Thyroid gland (tissue), 4 donors: ENCODE results near the gene TNFRSF25. TPM values are rescaled to one million over a fixed set of nuclear protein-coding genes. Genes with fewer than 3 reads are reported as not detected.

Source experiments
- DNase-seq, 2 donors: peaks; one replicate each; pipeline ENCODE4 v3.0.0-alpha.2; 2019
- H3K27ac ChIP-seq, 3 donors: fragments of 200-600 bp; sonication (generic); 1 replicate in 2 of 3; 2 replicates in 1 of 3; pipeline ENCODE4 v1.5.1; 2016 to 2019; ENCODE audit warnings: mild to moderate bottlenecking in 1 of 3, moderate library complexity in 1 of 3
- H3K27me3 ChIP-seq: fragments of 200-600 bp; sonication (generic); one replicate; pipeline ENCODE4 v1.5.1; 2019
- H3K36me3 ChIP-seq, 2 donors: fragments of 200-600 bp; sonication (generic); one replicate each; pipeline ENCODE4 v1.5.1; 2016 to 2019
- H3K4me1 ChIP-seq, 2 donors: fragments of 200-600 bp; sonication (generic); one replicate each; pipeline ENCODE4 v1.5.1; 2017 to 2019
- H3K4me3 ChIP-seq, 3 donors: fragments of 200-600 bp; sonication (generic); replicated peaks in 1 of 3; 1 replicate in 2 of 3; 2 replicates in 1 of 3; pipeline ENCODE4 v1.5.1; 2016; ENCODE audit warnings: mild to moderate bottlenecking in 1 of 3
- H3K9me3 ChIP-seq: fragments of 200-600 bp; sonication (generic); one replicate; pipeline ENCODE4 v1.5.1; 2017
- POLR2A ChIP-seq, 2 donors: fragments of 450-650 bp; IDR thresholded peaks; one replicate each; pipeline ENCODE4 v1.6.1; 2017; ENCODE audit warnings: antibody characterized with exemption in 2 of 2, mild to moderate bottlenecking in 2 of 2, moderate library complexity in 1 of 2
- WGBS, 2 donors: methylation state at CpG; one replicate each; pipeline ENCODE4 v1.1.5; 2017; 5-methylcytosine and 5-hydroxymethylcytosine counted together
- intact Hi-C: fragments of 100-400 bp; cut with DNase I; formaldehyde crosslinking; loops from one replicate; pipeline ENCODE4 v1.15.1; 2023
- total RNA-seq, 4 donors: library from RNA; depleted of rRNA; stranded (reverse); fragments of >200 nt; gene quantifications; one replicate each; pipeline ENCODE4 v1.2.3, GENCODE V29; 2016
- TF ChIP-seq, protein P1 (sequence below), 6 experiments: fragments of 200-600 bp in 3 of 6; fragments of 450-650 bp in 3 of 6; sonication (generic) in 3 of 6; IDR thresholded peaks; one replicate each; pipeline ENCODE4 v1.5.1; 2016 to 2019; ENCODE audit warnings: antibody characterized with exemption in 6 of 6, mild to moderate bottlenecking in 2 of 6, inconsistent platforms in 1 of 6, moderate library complexity in 1 of 6

TNFRSF25 gene
- total RNA-seq, 4 donors from 2014 or later, result 2.2 to 18.9 (median 10.7) TPM

GRCh38 chr1:6511561-6512244, 45.7 kb upstream of the TNFRSF25 start:
- no peak overlapping the region for H3K4me3 ChIP-seq
- no peak overlapping the region for H3K27ac ChIP-seq
- no peak for DNase-seq
- H3K4me1 ChIP-seq, result no peaks in the 10 kb centered on the region
- H3K36me3 ChIP-seq, result no peaks in the 10 kb centered on the region
- no peaks in the 10 kb centered on the region for H3K9me3 ChIP-seq
- intact Hi-C loops, result no loop called here
- no peaks in the 10 kb centered on the region for H3K27me3 ChIP-seq
- WGBS, 2 donors, result 75 to 82% methylated on average over 12 of the region's 16 CpGs
- TF ChIP-seq, protein P1, sequence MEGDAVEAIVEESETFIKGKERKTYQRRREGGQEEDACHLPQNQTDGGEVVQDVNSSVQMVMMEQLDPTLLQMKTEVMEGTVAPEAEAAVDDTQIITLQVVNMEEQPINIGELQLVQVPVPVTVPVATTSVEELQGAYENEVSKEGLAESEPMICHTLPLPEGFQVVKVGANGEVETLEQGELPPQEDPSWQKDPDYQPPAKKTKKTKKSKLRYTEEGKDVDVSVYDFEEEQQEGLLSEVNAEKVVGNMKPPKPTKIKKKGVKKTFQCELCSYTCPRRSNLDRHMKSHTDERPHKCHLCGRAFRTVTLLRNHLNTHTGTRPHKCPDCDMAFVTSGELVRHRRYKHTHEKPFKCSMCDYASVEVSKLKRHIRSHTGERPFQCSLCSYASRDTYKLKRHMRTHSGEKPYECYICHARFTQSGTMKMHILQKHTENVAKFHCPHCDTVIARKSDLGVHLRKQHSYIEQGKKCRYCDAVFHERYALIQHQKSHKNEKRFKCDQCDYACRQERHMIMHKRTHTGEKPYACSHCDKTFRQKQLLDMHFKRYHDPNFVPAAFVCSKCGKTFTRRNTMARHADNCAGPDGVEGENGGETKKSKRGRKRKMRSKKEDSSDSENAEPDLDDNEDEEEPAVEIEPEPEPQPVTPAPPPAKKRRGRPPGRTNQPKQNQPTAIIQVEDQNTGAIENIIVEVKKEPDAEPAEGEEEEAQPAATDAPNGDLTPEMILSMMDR (IDR thresholded peaks at IDR 0.05), result no peak
- no peak for TF ChIP-seq POLR2A (IDR thresholded peaks at IDR 0.05)

DNA sequence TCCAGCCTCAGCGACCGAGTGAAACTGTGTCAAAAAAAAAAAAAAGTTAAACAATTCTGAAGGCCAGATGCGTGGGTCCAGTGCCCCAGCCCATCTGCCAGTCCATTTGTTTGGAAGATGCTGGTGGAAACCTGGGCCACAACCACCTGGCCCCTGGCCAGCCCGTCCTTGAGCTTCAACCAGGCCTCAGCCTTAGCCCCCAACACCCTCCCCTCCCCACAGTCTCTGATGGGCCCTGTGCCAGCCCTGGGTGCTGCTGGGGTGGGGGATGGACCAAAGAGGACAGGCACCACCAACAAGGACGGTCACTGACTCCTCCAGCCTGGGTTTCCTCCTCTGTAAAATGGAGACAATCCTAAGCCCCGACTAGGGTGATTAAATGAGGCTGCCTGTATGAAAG, 45.1 kb upstream of the TNFRSF25 start:
- Histone ChIP-seq H3K27ac (no peak overlapping the region), H3K4me1 (no peaks in the 10 kb centered on the region), H3K9me3 (no peaks in the 10 kb centered on the region), H3K36me3 (no peaks in the 10 kb centered on the region), H3K4me3 (no peak overlapping the region), H3K27me3 (no peaks in the 10 kb centered on the region)
- intact Hi-C loops, result no loop called here
- no peak for TF ChIP-seq POLR2A (IDR thresholded peaks at IDR 0.05)
- TF ChIP-seq, protein P1 (IDR thresholded peaks at IDR 0.05), result no peak
- DNase-seq, result no peak
- WGBS, 2 donors, result 65 to 71% methylated on average over 6 of the region's 6 CpGs

DNA sequence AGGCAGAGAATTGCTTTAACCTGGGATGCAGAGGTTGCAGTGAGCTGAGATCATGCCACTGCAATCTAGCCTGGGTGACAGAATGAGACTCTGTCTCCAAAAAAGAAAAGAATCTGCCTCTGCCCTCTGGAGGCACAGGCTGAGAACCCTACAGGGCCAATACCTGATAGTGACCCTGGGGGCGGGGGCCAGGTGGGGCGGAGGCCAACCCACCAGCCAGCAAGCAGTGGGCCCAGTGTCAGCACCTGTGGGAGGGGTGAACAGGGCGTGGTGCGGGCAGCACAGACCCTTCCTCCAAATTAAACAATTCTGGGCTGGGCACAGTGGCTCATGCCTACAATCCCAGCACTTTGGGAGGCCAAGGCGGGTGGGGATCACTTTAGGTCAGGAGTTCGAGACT, 44.5 kb upstream of the TNFRSF25 start:
- no peaks in the 10 kb centered on the region for H3K9me3 ChIP-seq
- DNase-seq, result no peak
- no peak overlapping the region for H3K4me3 ChIP-seq
- H3K4me1 ChIP-seq, result no peaks in the 10 kb centered on the region
- H3K36me3 ChIP-seq, result no peaks in the 10 kb centered on the region
- H3K27ac ChIP-seq, result no peak overlapping the region
- H3K27me3 ChIP-seq, result no peaks in the 10 kb centered on the region
- TF ChIP-seq, protein P1 (IDR thresholded peaks at IDR 0.05), result no peak
- no peak for TF ChIP-seq POLR2A (IDR thresholded peaks at IDR 0.05)
- intact Hi-C loops, result no loop called here
- WGBS, 2 donors, result 82 to 92% methylated on average over 2 to 6 of the region's 6 CpGs

DNA sequence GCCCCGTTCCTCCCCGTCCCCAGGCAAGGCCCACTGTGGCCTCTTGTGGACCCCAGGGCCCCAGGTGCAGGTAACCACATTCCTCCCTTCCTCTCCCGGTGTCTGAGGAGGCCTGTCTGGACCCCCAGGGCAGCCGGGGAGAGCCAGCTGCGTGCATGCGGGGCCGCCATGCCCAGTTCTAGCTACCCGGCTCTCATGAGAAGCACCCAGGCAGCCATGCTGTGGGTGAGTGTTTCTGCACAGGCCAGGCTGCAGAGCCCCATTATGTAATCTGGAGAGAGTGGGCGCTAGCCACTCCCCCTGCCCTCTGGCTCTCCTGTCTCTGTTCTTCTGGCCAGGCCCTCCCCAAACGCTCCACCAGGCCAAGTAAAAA, 43.9 kb upstream of the TNFRSF25 start:
- no peak for DNase-seq
- WGBS, 2 donors, result 78 to 86% methylated on average over 3 to 9 of the region's 10 CpGs
- H3K27me3 ChIP-seq, result no peaks in the 10 kb centered on the region
- no peak overlapping the region for H3K4me3 ChIP-seq
- intact Hi-C loops, result no loop called here
- H3K36me3 ChIP-seq, result no peaks in the 10 kb centered on the region
- no peak for TF ChIP-seq POLR2A (IDR thresholded peaks at IDR 0.05)
- TF ChIP-seq, protein P1 (IDR thresholded peaks at IDR 0.05), result no peak
- H3K4me1 ChIP-seq, result no peaks in the 10 kb centered on the region
- H3K27ac ChIP-seq, result no peak overlapping the region
- no peaks in the 10 kb centered on the region for H3K9me3 ChIP-seq

DNA sequence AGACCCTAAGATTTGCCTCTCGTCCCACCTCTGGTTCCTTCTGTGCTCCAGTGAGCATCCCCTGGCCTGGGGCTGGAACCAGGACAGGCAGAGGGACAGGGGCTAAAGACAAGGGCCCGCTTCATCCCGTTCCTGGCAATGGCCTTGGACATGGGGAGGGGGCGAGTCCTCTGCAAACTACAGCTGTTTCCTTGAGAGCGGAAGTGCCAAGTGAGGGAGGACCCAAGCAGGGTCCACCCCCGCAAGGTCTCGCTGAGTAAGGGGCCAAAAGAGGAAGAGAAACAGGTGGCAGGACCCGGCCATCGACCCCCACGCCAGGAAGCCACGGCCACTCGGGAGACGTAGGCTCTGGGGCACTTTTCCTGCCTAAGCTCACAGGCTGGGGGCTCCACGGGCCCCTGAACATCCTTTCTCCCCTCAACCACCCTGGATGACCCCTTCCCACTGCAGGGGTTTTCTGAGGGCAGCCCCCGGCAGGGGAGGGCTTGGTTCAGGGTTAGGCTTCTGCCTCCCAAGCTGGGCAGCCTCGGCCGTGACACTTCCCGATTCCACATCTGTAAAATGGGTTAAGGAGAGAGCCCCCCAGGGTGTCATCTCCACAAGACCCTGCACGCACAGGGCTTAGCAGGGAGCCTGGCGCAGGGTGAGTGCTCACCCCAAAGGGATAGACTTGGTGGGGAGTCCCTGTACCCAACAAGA, 43.4 kb upstream of the TNFRSF25 start:
- intact Hi-C loops, result no loop called here
- Histone ChIP-seq H3K4me3 (no peak overlapping the region), H3K27ac (no peak overlapping the region), H3K36me3 (no peaks in the 10 kb centered on the region), H3K4me1 (no peaks in the 10 kb centered on the region), H3K9me3 (no peaks in the 10 kb centered on the region), H3K27me3 (no peaks in the 10 kb centered on the region)
- 60 to 75% methylated on average over 1 to 12 of the region's 20 CpGs for WGBS, 2 donors
- DNase-seq, result no peak
- TF ChIP-seq POLR2A (IDR thresholded peaks at IDR 0.05), result no peak
- TF ChIP-seq, protein P1 (IDR thresholded peaks at IDR 0.05), result no peak
